WTC11 (cell line): Measurements from ENCODE around the gene ITGAL. TPM values are rescaled to one million over a fixed set of nuclear protein-coding genes. Genes with fewer than 3 reads are reported as not detected.
"Not testable (repeated sequence)": the region's sequence is repeated elsewhere in the genome, so short reads cannot be mapped to it uniquely, and the experiment has no call there.

Experiments used
- ATAC-seq: fragments of 200-7000 bp; cut with Tn5 transposase; 2 replicates; pipeline ENCODE4 v1.10.0; 2021; ENCODE audit warnings: mild to moderate bottlenecking, moderate library complexity
- CTCF ChIA-PET: fragments of 300-600 bp; sonication (Branson Sonifier 250); formaldehyde crosslinking; loops from one replicate; lab custom pipeline; 2021; ENCODE audit warnings: antibody characterized with exemption; lab: Charles Lee
- POLR2A ChIA-PET: fragments of 350-600 bp; sonication (Branson Sonifier 250); formaldehyde crosslinking; loops from one replicate; lab custom pipeline; 2021; ENCODE audit warnings: antibody characterized with exemption; lab: Charles Lee
- DNase-seq: peaks from one replicate; pipeline ENCODE4 v3.0.0; 2021; ENCODE audit warnings: low spot score
- H3K27ac Mint-ChIP-seq: 2 replicates; pipeline ENCODE4 v1.8.0; 2021; ENCODE audit warnings: mixed read lengths
- H3K27me3 Mint-ChIP-seq: 2 replicates; pipeline ENCODE4 v1.8.0; 2021; ENCODE audit warnings: low read depth, mild to moderate bottlenecking, moderate library complexity, mixed read lengths
- H3K36me3 Mint-ChIP-seq: 2 replicates; pipeline ENCODE4 v1.8.0; 2021; ENCODE audit warnings: mixed read lengths
- H3K4me1 Mint-ChIP-seq: 2 replicates; pipeline ENCODE4 v1.8.0; 2022; ENCODE audit warnings: mixed read lengths
- H3K4me3 Mint-ChIP-seq: 2 replicates; pipeline ENCODE4 v1.8.0; 2021; ENCODE audit warnings: mild to moderate bottlenecking, moderate library complexity, mixed read lengths
- H3K9me3 Mint-ChIP-seq: 2 replicates; pipeline ENCODE4 v1.8.0; 2021; ENCODE audit warnings: mixed read lengths
- ATF1 ChIP-seq: sonication (generic); formaldehyde crosslinking; IDR thresholded peaks from 2 replicates; pipeline ENCODE4 v1.8.1; 2023; ENCODE audit warnings: mild to moderate bottlenecking, moderate library complexity, missing genetic modification reagents
- ELF4 ChIP-seq: sonication (generic); formaldehyde crosslinking; IDR thresholded peaks from 2 replicates; pipeline ENCODE4 v1.8.1; 2022; ENCODE audit warnings: low read depth, mild to moderate bottlenecking, moderate library complexity, missing genetic modification reagents
- FOXP1 ChIP-seq: sonication (generic); formaldehyde crosslinking; IDR thresholded peaks from 2 replicates; pipeline ENCODE4 v1.8.0; 2022; ENCODE audit warnings: missing genetic modification reagents, mild to moderate bottlenecking, moderate library complexity, borderline replicate concordance
- MXD4 ChIP-seq: fragments of 250-450 bp; sonication (Bioruptor Pico); IDR thresholded peaks from 2 replicates; pipeline ENCODE4 v1.8.0; 2021; ENCODE audit warnings: mild to moderate bottlenecking, moderate library complexity, borderline replicate concordance
- MYBL2 ChIP-seq: sonication (generic); formaldehyde crosslinking; IDR thresholded peaks from 2 replicates; pipeline ENCODE4 v1.8.1; 2023; ENCODE audit warnings: mild to moderate bottlenecking, moderate library complexity, missing genetic modification reagents
- NR3C1 ChIP-seq: sonication (generic); formaldehyde crosslinking; conservative IDR thresholded peaks from 2 replicates; pipeline ENCODE4 v1.8.1; 2023; ENCODE audit warnings: low read depth, mild to moderate bottlenecking, missing genetic modification reagents
- OVOL2 ChIP-seq: fragments of 250-450 bp; sonication (Bioruptor Pico); IDR thresholded peaks from 2 replicates; pipeline ENCODE4 v1.9.0; 2021; ENCODE audit warnings: mild to moderate bottlenecking, borderline replicate concordance
- PRRX2 ChIP-seq: fragments of 250-450 bp; sonication (Bioruptor Pico); IDR thresholded peaks from 2 replicates; pipeline ENCODE4 v1.8.0; 2021; ENCODE audit warnings: mild to moderate bottlenecking
- TP53 ChIP-seq: sonication (generic); formaldehyde crosslinking; IDR thresholded peaks from 2 replicates; pipeline ENCODE4 v1.8.1; 2023; ENCODE audit warnings: mild to moderate bottlenecking, missing genetic modification reagents
- total RNA-seq: library from RNA; stranded (reverse); gene quantifications from 3 replicates; pipeline ENCODE4 v1.2.3, GENCODE V29; 2021
- TF ChIP-seq, protein P1 (sequence below): sonication (generic); formaldehyde crosslinking; IDR thresholded peaks from 2 replicates; pipeline ENCODE4 v1.8.1; 2022; ENCODE audit warnings: low read depth, missing genetic modification reagents, borderline replicate concordance
- TF ChIP-seq, protein P2 (sequence below): sonication (generic); formaldehyde crosslinking; conservative IDR thresholded peaks from 2 replicates; pipeline ENCODE4 v1.8.1; 2023; ENCODE audit warnings: mild to moderate bottlenecking, low read depth, missing genetic modification reagents, moderate library complexity
- TF ChIP-seq, protein P3 (sequence below): fragments of 250-450 bp; sonication (Bioruptor Pico); IDR thresholded peaks from 2 replicates; pipeline ENCODE4 v1.9.0; 2021; ENCODE audit warnings: mild to moderate bottlenecking
- TF ChIP-seq, protein P4 (sequence below): fragments of 250-450 bp; sonication (Bioruptor Pico); IDR thresholded peaks from 2 replicates; pipeline ENCODE4 v1.9.0; 2021; ENCODE audit warnings: mild to moderate bottlenecking, borderline replicate concordance
- TF ChIP-seq, protein P5 (sequence below): sonication (generic); formaldehyde crosslinking; IDR thresholded peaks from 2 replicates; pipeline ENCODE4 v1.8.0; 2023; ENCODE audit warnings: mild to moderate bottlenecking, missing genetic modification reagents
- TF ChIP-seq, protein P6 (sequence below): sonication (generic); formaldehyde crosslinking; IDR thresholded peaks from 2 replicates; pipeline ENCODE4 v1.8.1; 2023; ENCODE audit warnings: mild to moderate bottlenecking, missing genetic modification reagents, moderate library complexity

The ITGAL gene
- total RNA-seq, 1 experiment from 2014 or later, result 1.0 TPM

DNA sequence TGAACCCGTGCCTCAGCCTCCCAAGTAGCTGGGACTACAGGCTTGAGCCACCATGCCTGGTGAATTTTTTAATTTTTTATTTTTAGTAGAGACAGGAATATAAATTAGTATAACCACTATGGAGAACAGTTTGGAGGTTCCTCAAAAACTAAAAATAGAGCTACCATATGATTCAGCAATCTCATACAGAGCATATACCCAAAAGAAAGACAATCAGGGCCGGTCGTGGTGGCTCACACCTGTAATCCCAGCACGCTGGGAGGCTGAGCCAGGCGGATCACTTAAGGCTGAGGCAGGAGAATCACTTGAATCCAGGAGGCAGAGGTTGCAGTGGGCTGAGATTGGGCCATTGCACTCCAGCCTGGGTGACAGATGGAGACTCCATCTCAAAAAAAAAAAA lies 11.1 kb upstream of the ITGAL start:
- H3K36me3 Mint-ChIP-seq, ATAC-seq, H3K4me1 Mint-ChIP-seq, POLR2A ChIA-PET, H3K4me3 Mint-ChIP-seq, H3K9me3 Mint-ChIP-seq, DNase-seq, H3K27me3 Mint-ChIP-seq, H3K27ac Mint-ChIP-seq: not testable (repeated sequence)
- CTCF ChIA-PET, result interaction anchor here (0.6 to 1.6 kb wide), 6 partner anchors 11 to 155 kb away, joined by 3 to 6 read pairs (median 3); partner anchors contain the start of gene DCTPP1

DNA sequence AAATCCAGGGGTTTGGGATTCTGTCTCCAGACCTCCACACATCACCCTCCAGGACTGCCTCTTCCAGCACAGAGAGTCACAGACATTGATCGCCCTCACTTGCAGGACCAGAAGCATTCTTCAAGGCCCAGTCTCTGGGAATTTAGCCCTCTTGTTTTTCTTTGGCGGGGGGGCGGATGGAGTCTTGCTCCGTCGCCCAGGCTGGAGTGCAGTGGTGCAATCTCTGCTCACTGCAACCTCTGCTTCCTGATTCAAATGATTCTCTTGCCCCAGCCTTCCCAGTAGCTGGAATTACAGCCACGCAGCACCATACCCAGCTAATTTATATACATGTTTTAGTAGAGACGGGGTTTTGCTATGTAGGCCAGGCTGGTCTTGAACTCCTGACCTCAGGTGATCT lies 8.5 kb upstream of the ITGAL start:
- H3K9me3 Mint-ChIP-seq, result no peaks in the 10 kb centered on the region
- ChIA-PET CTCF (no interaction called here), POLR2A (no interaction called here)
- ATAC-seq (no peak), DNase-seq (no peak)
- no peak overlapping the region for H3K4me3 Mint-ChIP-seq
- H3K36me3 Mint-ChIP-seq, result no peaks in the 10 kb centered on the region
- H3K27me3 Mint-ChIP-seq, result peaks cover 3% of the 10 kb centered on the region
- H3K4me1 Mint-ChIP-seq, result no peaks in the 10 kb centered on the region
- TF ChIP-seq, protein P1, sequence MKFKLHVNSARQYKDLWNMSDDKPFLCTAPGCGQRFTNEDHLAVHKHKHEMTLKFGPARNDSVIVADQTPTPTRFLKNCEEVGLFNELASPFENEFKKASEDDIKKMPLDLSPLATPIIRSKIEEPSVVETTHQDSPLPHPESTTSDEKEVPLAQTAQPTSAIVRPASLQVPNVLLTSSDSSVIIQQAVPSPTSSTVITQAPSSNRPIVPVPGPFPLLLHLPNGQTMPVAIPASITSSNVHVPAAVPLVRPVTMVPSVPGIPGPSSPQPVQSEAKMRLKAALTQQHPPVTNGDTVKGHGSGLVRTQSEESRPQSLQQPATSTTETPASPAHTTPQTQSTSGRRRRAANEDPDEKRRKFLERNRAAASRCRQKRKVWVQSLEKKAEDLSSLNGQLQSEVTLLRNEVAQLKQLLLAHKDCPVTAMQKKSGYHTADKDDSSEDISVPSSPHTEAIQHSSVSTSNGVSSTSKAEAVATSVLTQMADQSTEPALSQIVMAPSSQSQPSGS (CRISPR knock-in tag), result no peak
- TF ChIP-seq, protein P2, sequence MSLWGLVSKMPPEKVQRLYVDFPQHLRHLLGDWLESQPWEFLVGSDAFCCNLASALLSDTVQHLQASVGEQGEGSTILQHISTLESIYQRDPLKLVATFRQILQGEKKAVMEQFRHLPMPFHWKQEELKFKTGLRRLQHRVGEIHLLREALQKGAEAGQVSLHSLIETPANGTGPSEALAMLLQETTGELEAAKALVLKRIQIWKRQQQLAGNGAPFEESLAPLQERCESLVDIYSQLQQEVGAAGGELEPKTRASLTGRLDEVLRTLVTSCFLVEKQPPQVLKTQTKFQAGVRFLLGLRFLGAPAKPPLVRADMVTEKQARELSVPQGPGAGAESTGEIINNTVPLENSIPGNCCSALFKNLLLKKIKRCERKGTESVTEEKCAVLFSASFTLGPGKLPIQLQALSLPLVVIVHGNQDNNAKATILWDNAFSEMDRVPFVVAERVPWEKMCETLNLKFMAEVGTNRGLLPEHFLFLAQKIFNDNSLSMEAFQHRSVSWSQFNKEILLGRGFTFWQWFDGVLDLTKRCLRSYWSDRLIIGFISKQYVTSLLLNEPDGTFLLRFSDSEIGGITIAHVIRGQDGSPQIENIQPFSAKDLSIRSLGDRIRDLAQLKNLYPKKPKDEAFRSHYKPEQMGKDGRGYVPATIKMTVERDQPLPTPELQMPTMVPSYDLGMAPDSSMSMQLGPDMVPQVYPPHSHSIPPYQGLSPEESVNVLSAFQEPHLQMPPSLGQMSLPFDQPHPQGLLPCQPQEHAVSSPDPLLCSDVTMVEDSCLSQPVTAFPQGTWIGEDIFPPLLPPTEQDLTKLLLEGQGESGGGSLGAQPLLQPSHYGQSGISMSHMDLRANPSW, result no peak
- TF ChIP-seq TP53 (CRISPR knock-in tag), result no peak
- no peak overlapping the region for H3K27ac Mint-ChIP-seq

DNA sequence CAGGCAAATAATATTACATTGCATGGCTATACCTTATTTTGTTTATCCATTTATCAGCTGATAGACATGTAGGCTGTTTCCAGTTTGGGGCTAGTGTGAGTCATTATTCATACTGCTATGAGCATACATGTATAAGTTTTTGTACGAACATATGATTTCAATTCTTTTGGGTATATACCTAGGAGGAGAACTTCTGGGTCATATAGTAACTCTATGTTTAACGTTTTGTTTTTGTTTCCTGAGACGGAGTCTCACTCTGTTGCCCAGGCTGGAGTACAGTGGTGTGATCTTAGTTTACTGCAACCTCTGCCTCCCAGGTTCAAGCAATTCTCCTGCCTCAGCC lies 2.4 kb upstream of the ITGAL start:
- Mint-ChIP-seq H3K27ac (no peak overlapping the region), H3K27me3 (peaks cover 7% of the 10 kb centered on the region), H3K4me3 (no peak overlapping the region), H3K9me3 (peaks cover 3% of the 10 kb centered on the region), H3K4me1 (no peaks in the 10 kb centered on the region), H3K36me3 (no peaks in the 10 kb centered on the region)
- ChIA-PET CTCF (no interaction called here), POLR2A (interaction anchor here (0.6 kb wide), 2 partner anchors 20 to 34 kb away, joined by 4 read pairs; no protein-coding TSS in a partner anchor)
- ATAC-seq (no peak), DNase-seq (no peak)
- TF ChIP-seq MXD4 (CRISPR knock-in tag) (no peak), MYBL2 (CRISPR knock-in tag) (no peak)
- TF ChIP-seq, protein P3, sequence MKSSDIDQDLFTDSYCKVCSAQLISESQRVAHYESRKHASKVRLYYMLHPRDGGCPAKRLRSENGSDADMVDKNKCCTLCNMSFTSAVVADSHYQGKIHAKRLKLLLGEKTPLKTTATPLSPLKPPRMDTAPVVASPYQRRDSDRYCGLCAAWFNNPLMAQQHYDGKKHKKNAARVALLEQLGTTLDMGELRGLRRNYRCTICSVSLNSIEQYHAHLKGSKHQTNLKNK (CRISPR knock-in tag), result no peak

DNA sequence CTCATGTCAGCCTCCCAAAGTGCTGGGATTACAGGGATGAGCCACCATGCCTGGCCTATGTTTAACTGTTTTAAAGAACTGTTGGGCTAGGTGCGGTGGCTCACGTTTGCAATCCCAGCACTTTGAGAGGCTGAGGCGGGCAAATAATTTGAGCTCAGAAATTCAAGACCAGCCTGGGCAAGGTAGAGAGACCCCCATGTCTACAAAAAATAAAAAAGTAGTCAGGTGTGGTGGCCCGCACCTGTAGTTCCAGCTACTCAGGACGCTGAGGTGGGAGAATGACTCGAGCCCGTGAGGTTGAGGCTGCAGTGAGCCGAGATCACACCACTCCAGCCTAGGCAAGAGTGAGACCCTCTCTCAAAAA lies 1.9 kb upstream of the ITGAL start:
- H3K36me3 Mint-ChIP-seq, result no peaks in the 10 kb centered on the region
- H3K9me3 Mint-ChIP-seq, result peaks cover 3% of the 10 kb centered on the region
- ATAC-seq, result no peak
- no peak overlapping the region for H3K27ac Mint-ChIP-seq
- POLR2A ChIA-PET, result interaction anchor here (0.6 kb wide), 1 partner anchor 34 kb away, joined by 4 read pairs; no protein-coding TSS in a partner anchor
- H3K27me3 Mint-ChIP-seq, result peaks cover 7% of the 10 kb centered on the region
- DNase-seq, result no peak
- H3K4me1 Mint-ChIP-seq, result no peaks in the 10 kb centered on the region
- H3K4me3 Mint-ChIP-seq, result no peak overlapping the region
- CTCF ChIA-PET, result interaction anchor here (2.2 kb wide), 1 partner anchor 145 kb away, joined by 5 read pairs; no protein-coding TSS in a partner anchor
- no peak for TF ChIP-seq OVOL2 (CRISPR knock-in tag)
- TF ChIP-seq ATF1, result no peak
- TF ChIP-seq, protein P4, sequence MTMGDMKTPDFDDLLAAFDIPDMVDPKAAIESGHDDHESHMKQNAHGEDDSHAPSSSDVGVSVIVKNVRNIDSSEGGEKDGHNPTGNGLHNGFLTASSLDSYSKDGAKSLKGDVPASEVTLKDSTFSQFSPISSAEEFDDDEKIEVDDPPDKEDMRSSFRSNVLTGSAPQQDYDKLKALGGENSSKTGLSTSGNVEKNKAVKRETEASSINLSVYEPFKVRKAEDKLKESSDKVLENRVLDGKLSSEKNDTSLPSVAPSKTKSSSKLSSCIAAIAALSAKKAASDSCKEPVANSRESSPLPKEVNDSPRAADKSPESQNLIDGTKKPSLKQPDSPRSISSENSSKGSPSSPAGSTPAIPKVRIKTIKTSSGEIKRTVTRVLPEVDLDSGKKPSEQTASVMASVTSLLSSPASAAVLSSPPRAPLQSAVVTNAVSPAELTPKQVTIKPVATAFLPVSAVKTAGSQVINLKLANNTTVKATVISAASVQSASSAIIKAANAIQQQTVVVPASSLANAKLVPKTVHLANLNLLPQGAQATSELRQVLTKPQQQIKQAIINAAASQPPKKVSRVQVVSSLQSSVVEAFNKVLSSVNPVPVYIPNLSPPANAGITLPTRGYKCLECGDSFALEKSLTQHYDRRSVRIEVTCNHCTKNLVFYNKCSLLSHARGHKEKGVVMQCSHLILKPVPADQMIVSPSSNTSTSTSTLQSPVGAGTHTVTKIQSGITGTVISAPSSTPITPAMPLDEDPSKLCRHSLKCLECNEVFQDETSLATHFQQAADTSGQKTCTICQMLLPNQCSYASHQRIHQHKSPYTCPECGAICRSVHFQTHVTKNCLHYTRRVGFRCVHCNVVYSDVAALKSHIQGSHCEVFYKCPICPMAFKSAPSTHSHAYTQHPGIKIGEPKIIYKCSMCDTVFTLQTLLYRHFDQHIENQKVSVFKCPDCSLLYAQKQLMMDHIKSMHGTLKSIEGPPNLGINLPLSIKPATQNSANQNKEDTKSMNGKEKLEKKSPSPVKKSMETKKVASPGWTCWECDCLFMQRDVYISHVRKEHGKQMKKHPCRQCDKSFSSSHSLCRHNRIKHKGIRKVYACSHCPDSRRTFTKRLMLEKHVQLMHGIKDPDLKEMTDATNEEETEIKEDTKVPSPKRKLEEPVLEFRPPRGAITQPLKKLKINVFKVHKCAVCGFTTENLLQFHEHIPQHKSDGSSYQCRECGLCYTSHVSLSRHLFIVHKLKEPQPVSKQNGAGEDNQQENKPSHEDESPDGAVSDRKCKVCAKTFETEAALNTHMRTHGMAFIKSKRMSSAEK (CRISPR knock-in tag), result no peak
- no peak for TF ChIP-seq NR3C1 (CRISPR knock-in tag)
- TF ChIP-seq PRRX2 (CRISPR knock-in tag), result no peak
- TF ChIP-seq, protein P5, sequence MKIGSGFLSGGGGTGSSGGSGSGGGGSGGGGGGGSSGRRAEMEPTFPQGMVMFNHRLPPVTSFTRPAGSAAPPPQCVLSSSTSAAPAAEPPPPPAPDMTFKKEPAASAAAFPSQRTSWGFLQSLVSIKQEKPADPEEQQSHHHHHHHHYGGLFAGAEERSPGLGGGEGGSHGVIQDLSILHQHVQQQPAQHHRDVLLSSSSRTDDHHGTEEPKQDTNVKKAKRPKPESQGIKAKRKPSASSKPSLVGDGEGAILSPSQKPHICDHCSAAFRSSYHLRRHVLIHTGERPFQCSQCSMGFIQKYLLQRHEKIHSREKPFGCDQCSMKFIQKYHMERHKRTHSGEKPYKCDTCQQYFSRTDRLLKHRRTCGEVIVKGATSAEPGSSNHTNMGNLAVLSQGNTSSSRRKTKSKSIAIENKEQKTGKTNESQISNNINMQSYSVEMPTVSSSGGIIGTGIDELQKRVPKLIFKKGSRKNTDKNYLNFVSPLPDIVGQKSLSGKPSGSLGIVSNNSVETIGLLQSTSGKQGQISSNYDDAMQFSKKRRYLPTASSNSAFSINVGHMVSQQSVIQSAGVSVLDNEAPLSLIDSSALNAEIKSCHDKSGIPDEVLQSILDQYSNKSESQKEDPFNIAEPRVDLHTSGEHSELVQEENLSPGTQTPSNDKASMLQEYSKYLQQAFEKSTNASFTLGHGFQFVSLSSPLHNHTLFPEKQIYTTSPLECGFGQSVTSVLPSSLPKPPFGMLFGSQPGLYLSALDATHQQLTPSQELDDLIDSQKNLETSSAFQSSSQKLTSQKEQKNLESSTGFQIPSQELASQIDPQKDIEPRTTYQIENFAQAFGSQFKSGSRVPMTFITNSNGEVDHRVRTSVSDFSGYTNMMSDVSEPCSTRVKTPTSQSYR (CRISPR knock-in tag), result no peak
- TF ChIP-seq, protein P6, sequence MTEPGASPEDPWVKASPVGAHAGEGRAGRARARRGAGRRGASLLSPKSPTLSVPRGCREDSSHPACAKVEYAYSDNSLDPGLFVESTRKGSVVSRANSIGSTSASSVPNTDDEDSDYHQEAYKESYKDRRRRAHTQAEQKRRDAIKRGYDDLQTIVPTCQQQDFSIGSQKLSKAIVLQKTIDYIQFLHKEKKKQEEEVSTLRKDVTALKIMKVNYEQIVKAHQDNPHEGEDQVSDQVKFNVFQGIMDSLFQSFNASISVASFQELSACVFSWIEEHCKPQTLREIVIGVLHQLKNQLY, result no peak
- TF ChIP-seq FOXP1 (CRISPR knock-in tag), result no peak
- TF ChIP-seq MXD4 (CRISPR knock-in tag), result no peak
- no peak for TF ChIP-seq ELF4 (CRISPR knock-in tag)
